Nasal cavity respiratory epithelium epithelial cell of viscerocranial mucosa (primary cell): ENCODE data around the gene CASP8AP2. TPM values are rescaled to one million over a fixed set of nuclear protein-coding genes. Genes with fewer than 3 reads are reported as not detected.

Experiments
- total RNA-seq: library from RNA; depleted of rRNA; stranded (reverse); fragments of >200 nt; gene quantifications from 2 replicates; pipeline ENCODE4 v1.2.3, GENCODE V29; 2014

Gene CASP8AP2
- 9.9 and 16.3 TPM in 2 replicates for total RNA-seq

DNA sequence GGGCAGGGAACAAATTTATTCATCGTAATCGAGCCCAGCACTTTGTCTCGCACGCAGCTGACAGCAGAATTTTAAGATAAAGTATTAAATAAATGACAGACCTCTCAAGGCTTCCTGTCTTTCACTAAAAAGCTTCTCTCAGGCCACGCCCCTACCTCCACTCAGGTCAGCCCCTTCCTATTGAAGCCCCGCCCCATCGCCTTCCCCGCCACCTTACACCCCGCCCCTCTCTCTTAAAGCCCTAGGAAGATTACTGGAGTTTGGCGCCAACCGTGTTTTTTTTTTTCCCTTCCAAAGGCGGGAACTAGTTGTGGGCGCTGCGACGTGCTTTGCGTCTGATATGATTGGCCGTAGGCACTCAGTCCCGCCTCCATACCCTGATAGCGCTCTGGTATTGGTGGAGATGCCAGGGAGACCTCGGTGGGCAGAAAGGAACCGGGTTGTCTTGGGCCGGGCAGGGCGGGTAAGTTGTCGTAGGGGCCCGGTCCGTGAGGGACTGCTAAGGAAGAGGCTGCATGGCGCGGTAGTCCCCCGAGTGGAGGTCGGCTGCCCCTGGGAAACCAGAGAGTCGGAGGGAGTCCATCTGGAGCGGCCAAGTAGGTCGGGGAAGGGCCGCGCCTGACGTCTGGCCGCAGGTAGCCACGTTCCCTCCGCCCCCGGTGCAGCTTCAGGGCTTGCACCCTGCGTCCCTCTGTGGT, at the start of gene CASP8AP2:
Gene CASP8AP2 (plus strand): TSS at position 409 of the 698 bp plus-strand sequence.

DNA sequence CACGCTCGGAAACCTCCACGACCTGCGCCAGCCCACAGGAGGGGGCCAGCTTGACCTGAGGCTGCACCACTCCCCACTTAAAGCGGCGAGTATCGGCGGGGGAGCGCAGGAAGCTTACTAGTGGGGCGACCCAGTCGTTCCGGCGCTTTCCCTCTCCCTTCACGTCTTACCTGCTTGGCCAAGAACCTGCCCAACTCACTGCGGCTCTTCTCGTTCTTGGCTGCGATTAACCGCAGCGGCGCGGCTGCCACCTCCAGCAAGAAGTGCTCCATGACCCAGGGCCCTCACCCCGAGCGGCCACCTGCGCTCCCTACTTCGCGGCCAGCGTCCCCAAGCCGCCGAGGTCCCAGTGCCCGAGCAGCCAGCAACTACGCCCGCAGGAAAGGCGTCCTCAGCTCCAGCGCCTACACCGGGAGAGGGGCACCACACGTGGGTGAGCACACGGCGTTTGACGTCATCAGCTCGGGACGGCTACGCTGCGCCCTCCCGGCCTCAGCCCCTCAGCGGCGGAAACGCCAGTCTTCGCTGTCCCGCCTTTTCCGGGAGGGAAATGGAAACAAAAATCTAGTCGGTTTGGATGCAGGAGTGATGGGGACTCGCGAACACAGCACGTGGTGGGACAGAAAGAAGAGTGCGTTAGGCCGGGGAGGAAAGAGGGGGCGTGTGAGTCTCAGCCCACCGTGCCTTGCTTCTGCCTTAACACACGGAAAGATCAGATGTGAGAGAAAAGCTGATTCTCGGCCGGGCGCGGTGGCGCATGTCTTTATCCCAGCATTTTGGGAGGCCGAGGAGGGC, 10.1 kb upstream of the CASP8AP2 start, which contains the start of gene MDN1:
Gene MDN1 (minus strand): TSS at position 459 of the 795 bp plus-strand sequence. CDS start 187 bp downstream, at position 272.

GRCh38 chr6:89894169-89894568, 64.5 kb downstream of the CASP8AP2 start, which contains the start of gene GJA10:
Gene GJA10 (plus strand): TSS chr6:89894469. CDS start chr6:89894469, 0 bp downstream.

Other genes starting within 250 kb of the CASP8AP2 start
- 17.4 and 21.0 TPM in 2 replicates for gene LYRM2, start 191.1 kb upstream of the CASP8AP2 start, total RNA-seq
- gene MDN1, start 10.1 kb upstream of the CASP8AP2 start, total RNA-seq, result 23.2 and 36.7 TPM in 2 replicates
- gene GJA10, start 64.6 kb downstream of the CASP8AP2 start, total RNA-seq, result not detected in 2 replicates